Skeletal muscle satellite cell (primary cell): ENCODE data around the gene AOPEP.

Experiments used
- H3K27me3 ChIP-seq: 2 replicates; pipeline ENCODE4 v1.7.0; 2013; ENCODE audit warnings: low read length; ENCODE audit not compliant: control insufficient read depth, insufficient read depth
- H3K36me3 ChIP-seq: 2 replicates; pipeline ENCODE4 v1.7.0; 2013; ENCODE audit warnings: mild to moderate bottlenecking, control low read depth, low read length; ENCODE audit not compliant: insufficient read depth
- H3K4me1 ChIP-seq: 2 replicates; pipeline ENCODE4 v1.7.0; 2013; ENCODE audit warnings: low read length; ENCODE audit not compliant: control insufficient read depth, insufficient read depth
- H3K4me2 ChIP-seq: 2 replicates; pipeline ENCODE4 v1.7.0; 2013; ENCODE audit warnings: mild to moderate bottlenecking, low read length
- H3K4me3 ChIP-seq: 2 replicates; pipeline ENCODE4 v1.7.0; 2013; ENCODE audit warnings: low read length
- H3K9ac ChIP-seq: 2 replicates; pipeline ENCODE4 v1.7.0; 2013; ENCODE audit warnings: mild to moderate bottlenecking, low read depth, low read length, moderate library complexity
- H3K9me3 ChIP-seq: replicated peaks from 2 replicates; pipeline ENCODE4 v1.7.0; 2013; ENCODE audit warnings: mild to moderate bottlenecking, control low read depth, low read length

AOPEP gene

GRCh38 chr9:94909250-94909894, 182.9 kb downstream of the AOPEP start:
- Histone ChIP-seq H3K9ac (no peak overlapping the region), H3K4me2 (no peak overlapping the region), H3K4me3 (no peak overlapping the region), H3K36me3 (no peaks in the 10 kb centered on the region), H3K27me3 (no peaks in the 10 kb centered on the region), H3K9me3 (peaks cover 3% of the 10 kb centered on the region), H3K4me1 (peaks cover 53% of the 10 kb centered on the region)

- H3K27me3 ChIP-seq: no peaks in the 10 kb centered on the region
- H3K4me2 ChIP-seq: no peak overlapping the region
- H3K9me3 ChIP-seq: peaks cover 3% of the 10 kb centered on the region
- peaks cover 51% of the 10 kb centered on the region for H3K4me1 ChIP-seq
- H3K9ac ChIP-seq: no peak overlapping the region
- H3K36me3 ChIP-seq: no peaks in the 10 kb centered on the region
- H3K4me3 ChIP-seq: no peak overlapping the region
Measured at GRCh38 chr9:94909965-94910730, 183.6 kb downstream of the AOPEP start.

GRCh38 chr9:94911211-94911610, 184.7 kb downstream of the AOPEP start:
- H3K4me2 ChIP-seq: no peak overlapping the region
- H3K9me3 ChIP-seq: peaks cover 3% of the 10 kb centered on the region
- peaks cover 51% of the 10 kb centered on the region for H3K4me1 ChIP-seq
- H3K27me3 ChIP-seq: no peaks in the 10 kb centered on the region
- H3K36me3 ChIP-seq: no peaks in the 10 kb centered on the region
- no peak overlapping the region for H3K4me3 ChIP-seq
- no peak overlapping the region for H3K9ac ChIP-seq

GRCh38 chr9:94911986-94912635, 185.6 kb downstream of the AOPEP start:
- H3K4me1 ChIP-seq: peaks cover 55% of the 10 kb centered on the region
- H3K36me3 ChIP-seq: no peaks in the 10 kb centered on the region
- H3K27me3 ChIP-seq: no peaks in the 10 kb centered on the region
- H3K9me3 ChIP-seq: peaks cover 3% of the 10 kb centered on the region
- peak overlapping the region; percentile 43 for H3K9ac ChIP-seq
- peak overlapping the region; percentile 41 for H3K4me2 ChIP-seq
- H3K4me3 ChIP-seq: peak overlapping the region; percentile 36

- Histone ChIP-seq H3K4me3 (peak overlapping the region; percentile 36), H3K4me2 (peak overlapping the region; percentile 41), H3K4me1 (peaks cover 52% of the 10 kb centered on the region), H3K27me3 (no peaks in the 10 kb centered on the region), H3K9me3 (peaks cover 3% of the 10 kb centered on the region), H3K36me3 (no peaks in the 10 kb centered on the region), H3K9ac (peak overlapping the region; percentile 43)
Measured at GRCh38 chr9:94912700-94913249, 186.3 kb downstream of the AOPEP start.

GRCh38 chr9:94913550-94913949, 187.1 kb downstream of the AOPEP start:
- Histone ChIP-seq H3K4me1 (peaks cover 45% of the 10 kb centered on the region), H3K9ac (peak overlapping the region; percentile 57), H3K9me3 (peaks cover 3% of the 10 kb centered on the region), H3K4me2 (no peak overlapping the region), H3K27me3 (no peaks in the 10 kb centered on the region), H3K36me3 (no peaks in the 10 kb centered on the region), H3K4me3 (no peak overlapping the region)

GRCh38 chr9:94915476-94916450, 189.3 kb downstream of the AOPEP start:
- Histone ChIP-seq H3K9ac (no peak overlapping the region), H3K9me3 (peaks cover 3% of the 10 kb centered on the region), H3K27me3 (no peaks in the 10 kb centered on the region), H3K4me2 (no peak overlapping the region), H3K4me1 (peaks cover 58% of the 10 kb centered on the region), H3K4me3 (no peak overlapping the region), H3K36me3 (no peaks in the 10 kb centered on the region)

- Histone ChIP-seq H3K9ac (no peak overlapping the region), H3K4me2 (no peak overlapping the region), H3K27me3 (no peaks in the 10 kb centered on the region), H3K4me1 (peaks cover 67% of the 10 kb centered on the region), H3K36me3 (no peaks in the 10 kb centered on the region), H3K9me3 (peaks cover 3% of the 10 kb centered on the region), H3K4me3 (no peak overlapping the region)
Measured at GRCh38 chr9:94916956-94917355, 190.5 kb downstream of the AOPEP start.

- Histone ChIP-seq H3K4me1 (peaks cover 66% of the 10 kb centered on the region), H3K27me3 (no peaks in the 10 kb centered on the region), H3K36me3 (no peaks in the 10 kb centered on the region), H3K9me3 (no peaks in the 10 kb centered on the region), H3K4me3 (no peak overlapping the region), H3K4me2 (no peak overlapping the region), H3K9ac (no peak overlapping the region)
Measured at GRCh38 chr9:94918038-94918753, 191.7 kb downstream of the AOPEP start.

- no peaks in the 10 kb centered on the region for H3K9me3 ChIP-seq
- H3K9ac ChIP-seq: peak overlapping the region; percentile 92
- H3K4me3 ChIP-seq: peak overlapping the region; percentile 2
- peak overlapping the region; percentile 55 for H3K4me2 ChIP-seq
- H3K27me3 ChIP-seq: no peaks in the 10 kb centered on the region
- no peaks in the 10 kb centered on the region for H3K36me3 ChIP-seq
- peaks cover 66% of the 10 kb centered on the region for H3K4me1 ChIP-seq
Measured at GRCh38 chr9:94919376-94920098, 193.0 kb downstream of the AOPEP start.
